22Rv1 (cell line): ENCODE data around the gene MEAF6.
"Not testable (repeated sequence)": the region's sequence is repeated elsewhere in the genome, so short reads cannot be mapped to it uniquely, and the experiment has no call there.

Experiments
- H3K27ac ChIP-seq: fragments of 450-650 bp; 2 replicates; pipeline ENCODE4 v1.5.1; 2017
- CTCF ChIP-seq: fragments of 450-650 bp; IDR thresholded peaks from 2 replicates; pipeline ENCODE4 v1.5.1; 2017; ENCODE audit warnings: mild to moderate bottlenecking
- ZFX ChIP-seq: fragments of 450-650 bp; IDR thresholded peaks from 2 replicates; pipeline ENCODE4 v1.6.1; 2017; ENCODE audit warnings: antibody characterized with exemption, borderline replicate concordance

MEAF6 gene

GRCh38 chr1:37514350-37515184, at the start of gene MEAF6:
Gene MEAF6, minus strand, starts transcription at chr1:37514766. Its CDS starts 20 bp downstream, at chr1:37514746.
- peak within 1 kb of the TSS; percentile 64 for H3K27ac ChIP-seq

DNA sequence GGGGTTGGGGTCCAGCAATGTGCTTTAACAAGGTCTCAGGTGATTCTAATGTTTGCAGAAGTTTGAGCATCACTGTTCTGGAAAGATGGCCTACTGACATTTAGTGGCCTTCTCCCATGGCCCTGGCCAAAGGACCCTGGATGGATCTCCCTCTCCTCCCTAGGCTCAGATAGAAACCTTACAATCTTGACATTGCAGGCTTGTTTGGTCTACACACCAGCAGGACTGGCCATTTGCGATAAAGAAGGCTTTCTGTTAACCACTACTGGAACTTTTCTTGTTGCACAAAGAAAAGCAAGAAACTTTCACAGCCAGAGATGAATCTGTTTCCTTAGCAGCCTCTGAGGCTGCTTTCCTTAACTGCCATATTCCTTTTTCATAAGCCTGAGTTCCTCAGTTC, 48.4 kb upstream of the MEAF6 start:
- TF ChIP-seq ZFX (no peak), CTCF (no peak)
- peak overlapping the region; percentile 26; the same call in 1 of the 2 replicates for H3K27ac ChIP-seq

More at GRCh38 chr1:37514350-37515184, at the start of gene MEAF6:
- TF ChIP-seq CTCF (peak; percentile 90), ZFX (no peak)

- TF ChIP-seq ZFX = no peak
- peak; percentile 81 for TF ChIP-seq CTCF
Observed at GRCh38 chr1:37561133-37562132, 46.9 kb upstream of the MEAF6 start.

DNA sequence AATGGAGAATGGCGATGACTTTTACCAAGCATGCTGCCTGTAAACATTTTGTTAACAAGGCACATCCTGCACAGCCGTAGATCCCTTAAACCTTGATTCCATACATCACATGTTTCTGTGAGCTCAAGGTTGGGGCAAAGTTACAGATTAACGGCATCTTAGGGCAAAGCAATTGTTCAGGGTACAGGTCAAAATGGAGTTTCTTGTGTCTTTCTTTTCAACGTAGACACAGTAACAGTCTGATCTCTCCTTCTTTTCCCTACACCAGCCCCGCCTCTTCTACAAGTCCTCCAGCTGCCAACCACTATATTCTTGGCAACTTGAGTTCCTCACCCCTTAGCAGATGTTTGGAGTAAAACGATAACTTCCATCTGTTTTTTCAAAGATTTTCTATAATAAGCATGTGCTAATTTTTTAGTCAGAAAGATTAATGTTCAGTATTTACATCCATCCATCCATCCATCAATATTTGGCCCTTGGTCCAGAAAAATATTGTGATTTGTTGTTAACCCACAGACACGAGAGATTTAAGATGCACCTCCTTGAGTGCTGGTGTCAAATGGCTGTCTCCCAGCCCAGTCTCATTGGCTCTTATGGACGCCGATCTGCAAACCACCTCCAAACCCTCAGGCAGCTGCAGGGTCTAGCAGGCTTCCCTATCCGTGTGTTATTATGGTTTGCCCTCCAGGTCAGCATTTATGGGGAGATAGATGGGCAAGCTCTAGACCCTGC, 46.0 kb upstream of the MEAF6 start:
- TF ChIP-seq ZFX = no peak
- TF ChIP-seq CTCF = no peak
- H3K27ac ChIP-seq = no peak overlapping the region

More at GRCh38 chr1:37561133-37562132, 46.9 kb upstream of the MEAF6 start:
- no peak overlapping the region for H3K27ac ChIP-seq

GRCh38 chr1:37559957-37560379, 45.4 kb upstream of the MEAF6 start:
- not testable (repeated sequence) for H3K27ac ChIP-seq

- H3K27ac ChIP-seq = no peak overlapping the region
- no peak for TF ChIP-seq CTCF
Observed at GRCh38 chr1:37559080-37559479, 44.5 kb upstream of the MEAF6 start.

- H3K27ac ChIP-seq = no peak overlapping the region
- no peak for TF ChIP-seq ZFX
- no peak for TF ChIP-seq CTCF
Observed at GRCh38 chr1:37558411-37558810, 43.8 kb upstream of the MEAF6 start.
